Activated CD4-positive, alpha-beta memory T cell treated with anti-CD3 and anti-CD28 coated beads for 36 hours (primary cell): ENCODE data around the gene ECE1. TPM values are rescaled to one million over a fixed set of nuclear protein-coding genes. Genes with fewer than 3 reads are reported as not detected.
"Not testable (repeated sequence)": the region's sequence is repeated elsewhere in the genome, so short reads cannot be mapped to it uniquely, and the experiment has no call there.

ENCODE experiments used
- CTCF ChIA-PET: fragments of 350-600 bp; sonication (Branson Sonifier 250); formaldehyde crosslinking; loops from one replicate; lab custom pipeline; 2021; ENCODE audit warnings: antibody characterized with exemption, inconsistent platforms; lab: Charles Lee
- POLR2A ChIA-PET: fragments of 350-600 bp; sonication (Branson Sonifier 250); formaldehyde crosslinking; loops from one replicate; lab custom pipeline; 2021; ENCODE audit warnings: antibody characterized with exemption; lab: Charles Lee
- DNase-seq: peaks from one replicate; pipeline ENCODE4 v3.0.0-alpha.2; 2020
- H3K27ac Mint-ChIP-seq: one replicate; pipeline ENCODE4 v1.8.0; 2021; ENCODE audit warnings: mixed read lengths
- H3K27me3 Mint-ChIP-seq: one replicate; pipeline ENCODE4 v1.8.0; 2021; ENCODE audit warnings: mixed read lengths
- H3K36me3 Mint-ChIP-seq: one replicate; pipeline ENCODE4 v1.8.0; 2021; ENCODE audit warnings: mixed read lengths
- H3K4me1 Mint-ChIP-seq: one replicate; pipeline ENCODE4 v1.8.0; 2021; ENCODE audit warnings: low read depth, mixed read lengths
- H3K4me3 Mint-ChIP-seq: one replicate; pipeline ENCODE4 v1.8.0; 2021; ENCODE audit warnings: mild to moderate bottlenecking, mixed read lengths
- H3K9me3 Mint-ChIP-seq: one replicate; pipeline ENCODE4 v1.8.0; 2021; ENCODE audit warnings: mixed read lengths
- intact Hi-C: fragments of 100-400 bp; cut with micrococcal nuclease; formaldehyde crosslinking; loops from one replicate; pipeline ENCODE4 v1.15.1; 2023
- total RNA-seq, 2 experiments: library from RNA; stranded (reverse); gene quantifications; one replicate each; pipeline ENCODE4 v1.2.3, GENCODE V29; 2021

ECE1 gene
- total RNA-seq, 2 experiments from 2014 or later: 137 to 144 TPM

- no peak for DNase-seq
- Mint-ChIP-seq H3K4me1 (no peaks in the 10 kb centered on the region), H3K4me3 (no peak overlapping the region), H3K27ac (no peak overlapping the region), H3K36me3 (no peaks in the 10 kb centered on the region), H3K27me3 (peaks cover 5% of the 10 kb centered on the region), H3K9me3 (no peaks in the 10 kb centered on the region)
- intact Hi-C loops: loop anchor here (5.0 to 10.0 kb wide), 2 partner anchors 205 to 258 kb away; no protein-coding TSS in a partner anchor
- ChIA-PET CTCF (interaction anchor here (0.7 to 1.4 kb wide), 2 partner anchors 31 to 493 kb away, joined by 3 to 8 read pairs; no protein-coding TSS in a partner anchor), POLR2A (interaction anchor here (0.6 kb wide), 1 partner anchor 540 kb away, joined by 5 read pairs; no protein-coding TSS in a partner anchor)
Measured at GRCh38 chr1:21189906-21190500, 100.3 kb downstream of the ECE1 start.

- Mint-ChIP-seq H3K36me3 (no peaks in the 10 kb centered on the region), H3K27ac (no peak overlapping the region)
- CTCF ChIA-PET: interaction anchor here (0.7 kb wide), 1 partner anchor 493 kb away, joined by 3 read pairs; no protein-coding TSS in a partner anchor
Measured at GRCh38 chr1:21189421-21189820, 100.8 kb downstream of the ECE1 start.

GRCh38 chr1:21188235-21188634 is 102.0 kb downstream of the ECE1 start:
- CTCF ChIA-PET: no interaction called here
- DNase-seq: no peak
- H3K27me3 Mint-ChIP-seq: peaks cover 5% of the 10 kb centered on the region
- no peak overlapping the region for H3K27ac Mint-ChIP-seq
- POLR2A ChIA-PET: no interaction called here
- intact Hi-C loops: no loop called here
- no peaks in the 10 kb centered on the region for H3K36me3 Mint-ChIP-seq
- H3K4me3 Mint-ChIP-seq: no peak overlapping the region
- H3K9me3 Mint-ChIP-seq: no peaks in the 10 kb centered on the region
- H3K4me1 Mint-ChIP-seq: no peaks in the 10 kb centered on the region

More at GRCh38 chr1:21189421-21189820, 100.8 kb downstream of the ECE1 start:
- POLR2A ChIA-PET: interaction anchor here (0.6 kb wide), 1 partner anchor 1579 kb away, joined by 3 read pairs; no protein-coding TSS in a partner anchor
- Mint-ChIP-seq H3K9me3 (no peaks in the 10 kb centered on the region), H3K4me3 (no peak overlapping the region), H3K4me1 (no peaks in the 10 kb centered on the region), H3K27me3 (peaks cover 5% of the 10 kb centered on the region)
- no peak for DNase-seq
- intact Hi-C loops: no loop called here

- no peaks in the 10 kb centered on the region for H3K4me1 Mint-ChIP-seq
- intact Hi-C loops: no loop called here
- no peak overlapping the region for H3K27ac Mint-ChIP-seq
- H3K4me3 Mint-ChIP-seq: no peak overlapping the region
- DNase-seq: no peak
- CTCF ChIA-PET: interaction anchor here (1.9 to 5.8 kb wide), 2 partner anchors 10 to 85 kb away, joined by 4 to 36 read pairs; no protein-coding TSS in a partner anchor
- peaks cover 1% of the 10 kb centered on the region for H3K27me3 Mint-ChIP-seq
- no peaks in the 10 kb centered on the region for H3K36me3 Mint-ChIP-seq
- POLR2A ChIA-PET: interaction anchor here (0.7 kb wide), 1 partner anchor 10 kb away, joined by 6 read pairs; no protein-coding TSS in a partner anchor
- H3K9me3 Mint-ChIP-seq: no peaks in the 10 kb centered on the region
Measured at GRCh38 chr1:21185221-21185731, 105.0 kb downstream of the ECE1 start.

GRCh38 chr1:21184276-21184675 is 106.0 kb downstream of the ECE1 start:
- H3K27me3 Mint-ChIP-seq: peaks cover 1% of the 10 kb centered on the region
- ChIA-PET POLR2A (no interaction called here), CTCF (interaction anchor here (1.1 to 5.8 kb wide), 4 partner anchors 11 to 487 kb away, joined by 4 to 36 read pairs (median 5); no protein-coding TSS in a partner anchor)
- H3K27ac Mint-ChIP-seq: no peak overlapping the region
- no peaks in the 10 kb centered on the region for H3K36me3 Mint-ChIP-seq
- no peak for DNase-seq
- no peak overlapping the region for H3K4me3 Mint-ChIP-seq
- no peaks in the 10 kb centered on the region for H3K4me1 Mint-ChIP-seq
- H3K9me3 Mint-ChIP-seq: no peaks in the 10 kb centered on the region
- intact Hi-C loops: no loop called here

- DNase-seq: no peak
- peaks cover 3% of the 10 kb centered on the region for H3K4me1 Mint-ChIP-seq
- H3K27ac Mint-ChIP-seq: no peak overlapping the region
- POLR2A ChIA-PET: no interaction called here
- no peak overlapping the region for H3K4me3 Mint-ChIP-seq
- H3K9me3 Mint-ChIP-seq: no peaks in the 10 kb centered on the region
- H3K27me3 Mint-ChIP-seq: no peaks in the 10 kb centered on the region
- CTCF ChIA-PET: interaction anchor here (5.8 kb wide), 1 partner anchor 13 kb away, joined by 36 read pairs; no protein-coding TSS in a partner anchor
- no peaks in the 10 kb centered on the region for H3K36me3 Mint-ChIP-seq
- intact Hi-C loops: no loop called here
Measured at GRCh38 chr1:21182181-21182731, 108.0 kb downstream of the ECE1 start.

GRCh38 chr1:21178271-21178670 is 112.0 kb downstream of the ECE1 start:
- POLR2A ChIA-PET: interaction anchor here (0.6 to 0.9 kb wide), 2 partner anchors 65 to 392 kb away, joined by 3 read pairs; partner anchors contain the start of gene HP1BP3
- H3K4me1 Mint-ChIP-seq: peaks cover 19% of the 10 kb centered on the region
- H3K27ac Mint-ChIP-seq, H3K4me3 Mint-ChIP-seq, DNase-seq, H3K36me3 Mint-ChIP-seq, H3K9me3 Mint-ChIP-seq, H3K27me3 Mint-ChIP-seq: not testable (repeated sequence)
- intact Hi-C loops: loop anchor here (5.0 to 10.0 kb wide), 3 partner anchors 183 to 604 kb away; partner anchors contain the start of genes KIF17 and USP48
- CTCF ChIA-PET: interaction anchor here (0.6 to 3.1 kb wide), 4 partner anchors 17 to 482 kb away, joined by 3 to 20 read pairs (median 3); no protein-coding TSS in a partner anchor

- DNase-seq: peak; percentile 100
- Mint-ChIP-seq H3K9me3 (no peaks in the 10 kb centered on the region), H3K27me3 (no peaks in the 10 kb centered on the region), H3K27ac (peak within 1 kb of the TSS; percentile 90), H3K36me3 (peaks cover 4% of the 10 kb centered on the region), H3K4me1 (peaks cover 19% of the 10 kb centered on the region), H3K4me3 (peak within 1 kb of the TSS; percentile 84)
- intact Hi-C loops: loop anchor here (1.0 to 10.0 kb wide), 4 partner anchors 182 to 605 kb away; partner anchors contain the start of genes HP1BP3, KIF17 and USP48
- ChIA-PET CTCF (interaction anchor here (3.1 kb wide), 1 partner anchor 19 kb away, joined by 20 read pairs; no protein-coding TSS in a partner anchor), POLR2A (interaction anchor here (0.9 kb wide), 1 partner anchor 390 kb away, joined by 3 read pairs; the partner anchor contains the start of gene HP1BP3)
Measured at GRCh38 chr1:21176586-21177555, 113.4 kb downstream of the ECE1 start, which contains the start of gene EIF4G3. TSS of gene EIF4G3 (minus strand) at chr1:21176897. CDS start at chr1:21002742, 174,155 bp downstream.

GRCh38 chr1:21175670-21176581 is 114.3 kb downstream of the ECE1 start:
- CTCF ChIA-PET: no interaction called here
- intact Hi-C loops: loop anchor here (2.0 to 10.0 kb wide), 4 partner anchors 181 to 606 kb away; partner anchors contain the start of genes KIF17 and USP48
- POLR2A ChIA-PET: interaction anchor here (0.7 to 0.8 kb wide), 2 partner anchors 10 to 389 kb away, joined by 3 to 4 read pairs; no protein-coding TSS in a partner anchor
- peak overlapping the region; percentile 86 for H3K27ac Mint-ChIP-seq
- H3K36me3 Mint-ChIP-seq: peaks cover 11% of the 10 kb centered on the region
- H3K27me3 Mint-ChIP-seq: no peaks in the 10 kb centered on the region
- H3K4me3 Mint-ChIP-seq: peak overlapping the region; percentile 81
- H3K9me3 Mint-ChIP-seq: no peaks in the 10 kb centered on the region
- peaks cover 22% of the 10 kb centered on the region for H3K4me1 Mint-ChIP-seq
- DNase-seq: peak; percentile 53

GRCh38 chr1:21175324-21175669 is 115.0 kb downstream of the ECE1 start:
- ChIA-PET CTCF (no interaction called here), POLR2A (interaction anchor here (0.7 to 0.8 kb wide), 2 partner anchors 9 to 389 kb away, joined by 3 to 4 read pairs; no protein-coding TSS in a partner anchor)
- intact Hi-C loops: loop anchor here (2.0 to 10.0 kb wide), 4 partner anchors 180 to 607 kb away; partner anchors contain the start of genes KIF17 and USP48
- H3K9me3 Mint-ChIP-seq: no peaks in the 10 kb centered on the region
- peaks cover 22% of the 10 kb centered on the region for H3K4me1 Mint-ChIP-seq
- H3K4me3 Mint-ChIP-seq: peak overlapping the region; percentile 81
- peaks cover 11% of the 10 kb centered on the region for H3K36me3 Mint-ChIP-seq
- H3K27ac Mint-ChIP-seq: peak overlapping the region; percentile 86
- no peaks in the 10 kb centered on the region for H3K27me3 Mint-ChIP-seq
- DNase-seq: peak; percentile 61
